CD14-positive monocyte (primary cell): ENCODE results near the gene TRH. TPM values are rescaled to one million over a fixed set of nuclear protein-coding genes. Genes with fewer than 3 reads are reported as not detected.
"Not testable (repeated sequence)": the region's sequence is repeated elsewhere in the genome, so short reads cannot be mapped to it uniquely, and the experiment has no call there.

Experiments
- DNase-seq, 3 donors: peaks; one replicate each; pipeline ENCODE4 v3.0.0-alpha.2; 2011 to 2022
- H2AFZ ChIP-seq: 2 replicates; pipeline ENCODE4 v1.6.0; 2012; ENCODE audit warnings: mild to moderate bottlenecking, low read depth, low read length, inconsistent platforms; ENCODE audit not compliant: insufficient read depth, poor library complexity, severe bottlenecking
- H3K27ac ChIP-seq, 2 donors: 1 replicate in 1 of 2; 2 replicates in 1 of 2; pipeline ENCODE4 v1.5.1; 2012 to 2013; ENCODE audit warnings: low read length in 2 of 2, control low read depth in 1 of 2, inconsistent platforms in 1 of 2, low read depth in 1 of 2, mild to moderate bottlenecking in 1 of 2
- H3K27me3 ChIP-seq, 2 donors: one replicate each; pipeline versions ENCODE4 v1.6.0 to v1.6.1; 2011 to 2013; ENCODE audit warnings: low read length in 2 of 2; ENCODE audit not compliant: control insufficient read depth in 2 of 2, insufficient read depth in 2 of 2
- H3K36me3 ChIP-seq, 2 donors: replicated peaks in 1 of 2; 1 replicate in 1 of 2; 2 replicates in 1 of 2; pipeline versions ENCODE4 v1.5.1 to v1.6.1; 2012 to 2013; ENCODE audit warnings: low read length in 2 of 2, control low read depth in 1 of 2, inconsistent platforms in 1 of 2, mild to moderate bottlenecking in 1 of 2; ENCODE audit not compliant: insufficient read depth in 2 of 2, control insufficient read depth in 1 of 2
- H3K4me1 ChIP-seq, 2 donors: 1 replicate in 1 of 2; 2 replicates in 1 of 2; pipeline versions ENCODE4 v1.5.1 to v1.6.1; 2012 to 2013; ENCODE audit warnings: low read length in 2 of 2, control low read depth in 1 of 2, inconsistent platforms in 1 of 2, mild to moderate bottlenecking in 1 of 2, moderate library complexity in 1 of 2; ENCODE audit not compliant: insufficient read depth in 2 of 2, control insufficient read depth in 1 of 2
- H3K4me2 ChIP-seq: replicated peaks from 2 replicates; pipeline ENCODE3; 2012; ENCODE audit warnings: low read length, moderate library complexity, mild to moderate bottlenecking; ENCODE audit not compliant: poor library complexity, severe bottlenecking; ENCODE audit errors: extremely low read depth
- H3K4me3 ChIP-seq, 3 experiments: fragments of 200-600 bp in 1 of 3; sonication (generic) in 1 of 3; replicated peaks in 1 of 3; 1 replicate in 2 of 3; 2 replicates in 1 of 3; pipeline ENCODE4 v1.5.1; 2011 to 2013; ENCODE audit warnings: low read length in 3 of 3, mild to moderate bottlenecking in 3 of 3, control low read depth in 2 of 3, low read depth in 2 of 3, inconsistent platforms in 1 of 3, moderate library complexity in 1 of 3
- H3K79me2 ChIP-seq: 2 replicates; pipeline ENCODE4 v1.6.0; 2012; ENCODE audit warnings: mild to moderate bottlenecking, control low read depth, inconsistent platforms, low read length, moderate library complexity; ENCODE audit not compliant: insufficient read depth
- H3K9ac ChIP-seq: 2 replicates; pipeline ENCODE4 v1.6.0; 2017; ENCODE audit warnings: low read length, mild to moderate bottlenecking; ENCODE audit not compliant: insufficient read depth, poor library complexity, severe bottlenecking
- H3K9me3 ChIP-seq, 2 donors: replicated peaks in 1 of 2; 1 replicate in 1 of 2; 2 replicates in 1 of 2; pipeline versions ENCODE4 v1.5.1 to v1.6.1; 2012 to 2013; ENCODE audit warnings: low read length in 2 of 2, control low read depth in 1 of 2; ENCODE audit not compliant: control insufficient read depth in 1 of 2, insufficient read depth in 1 of 2
- H4K20me1 ChIP-seq: 2 replicates; pipeline ENCODE4 v1.6.0; 2012; ENCODE audit warnings: mild to moderate bottlenecking, low read length, control low read depth, moderate library complexity; ENCODE audit not compliant: insufficient read depth
- H3K27ac Mint-ChIP-seq, 7 donors: one replicate each; pipeline ENCODE4 v1.8.0; 2020; ENCODE audit warnings: mild to moderate bottlenecking in 7 of 7, mixed read lengths in 7 of 7, moderate library complexity in 6 of 7, inconsistent platforms in 2 of 7
- H3K27me3 Mint-ChIP-seq, 3 donors: one replicate each; pipeline ENCODE4 v1.8.0; 2021 to 2022; ENCODE audit warnings: low read depth in 3 of 3, mild to moderate bottlenecking in 3 of 3, mixed read lengths in 3 of 3, moderate library complexity in 3 of 3, inconsistent platforms in 1 of 3
- H3K36me3 Mint-ChIP-seq, 2 donors: one replicate each; pipeline ENCODE4 v1.8.0; 2020; ENCODE audit warnings: mixed read lengths in 2 of 2, inconsistent platforms in 1 of 2, mild to moderate bottlenecking in 1 of 2
- H3K4me1 Mint-ChIP-seq: one replicate; pipeline ENCODE4 v1.8.0; 2020; ENCODE audit warnings: mild to moderate bottlenecking, mixed read lengths
- H3K4me3 Mint-ChIP-seq, 2 donors: one replicate each; pipeline ENCODE4 v1.8.0; 2020; ENCODE audit warnings: mild to moderate bottlenecking in 2 of 2, mixed read lengths in 2 of 2, moderate library complexity in 1 of 2
- H3K9me3 Mint-ChIP-seq, 7 donors: one replicate each; pipeline ENCODE4 v1.8.0; 2020 to 2022; ENCODE audit warnings: mixed read lengths in 7 of 7, mild to moderate bottlenecking in 6 of 7, moderate library complexity in 6 of 7, inconsistent platforms in 2 of 7
- CTCF ChIP-seq: fragments of 200-600 bp; IDR thresholded peaks from one replicate; pipeline ENCODE4 v1.8.0; 2022; ENCODE audit warnings: antibody characterized with exemption, mild to moderate bottlenecking
- WGBS: methylation state at CpG from one replicate; pipeline ENCODE4 v1.1.5; 2013; ENCODE audit warnings: missing lambda C conversion rate; ENCODE audit not compliant: insufficient coverage; 5-methylcytosine and 5-hydroxymethylcytosine counted together
- intact Hi-C, 2 donors: fragments of 100-400 bp; cut with micrococcal nuclease; formaldehyde crosslinking; loops; one replicate each; pipeline versions ENCODE4 v1.15.0 to v1.15.1; 2023
- polyA plus RNA-seq, 3 donors: library from polyadenylated mRNA; depleted of rRNA in 1 of 3; unstranded in 2 of 3; stranded (reverse) in 1 of 3; fragments of 300-500 nt in 2 of 3; fragments of >200 nt in 1 of 3; fragmentation: Illumina TruSeq in 2 of 3; gene quantifications; 1 replicate in 2 of 3; 2 replicates in 1 of 3; pipeline ENCODE4 v1.2.3, GENCODE V29; 2012 to 2021

TRH gene
- polyA plus RNA-seq, 3 donors, result 0.91 TPM; not detected in 2

GRCh38 chr3:130002666-130003598 lies 28.4 kb downstream of the TRH start:
- H3K9me3 ChIP-seq, H4K20me1 ChIP-seq, H3K9me3 Mint-ChIP-seq, H3K4me2 ChIP-seq, H3K27ac ChIP-seq, H3K36me3 Mint-ChIP-seq, H3K4me1 ChIP-seq, H3K36me3 ChIP-seq, H3K79me2 ChIP-seq: not testable (repeated sequence)
- Mint-ChIP-seq H3K4me1 (peaks cover 12% of the 10 kb centered on the region), H3K27me3 (peaks cover 24 to 51% (median 37%) of the 10 kb centered on the region in 3 donors), H3K4me3 (peak overlapping the region; percentile 74 to 82), H3K27ac (peak overlapping the region in 2 of 7 donors; percentile 60 to 69)
- H3K4me3 ChIP-seq, result peak overlapping the region; percentile 30 to 65 (median 34)
- peaks cover 2 to 12% of the 10 kb centered on the region in 2 donors for H3K27me3 ChIP-seq
- H3K9ac ChIP-seq, result peak overlapping the region; percentile 8
- TF ChIP-seq CTCF, result peak; percentile 66
- DNase-seq, result peak; percentile 25 to 58 (median 38)
- WGBS, result 4% methylated on average over 48 of the region's 86 CpGs
- peak overlapping the region; percentile 80 for H2AFZ ChIP-seq
- intact Hi-C loops, result loop anchor here (2.0 to 10.0 kb wide), 2 partner anchors 60 to 358 kb away; no protein-coding TSS in a partner anchor

- H3K4me1 ChIP-seq, result no peaks in the 10 kb centered on the region
- intact Hi-C loops, result no loop called here
- H3K27me3 ChIP-seq, result peaks cover 0 to 2% of the 10 kb centered on the region in 2 donors
- Mint-ChIP-seq H3K9me3 (peaks cover 0 to 7% (median 3%) of the 10 kb centered on the region in 7 donors), H3K4me1 (peaks cover 2% of the 10 kb centered on the region), H3K27me3 (peaks cover 17 to 20% (median 17%) of the 10 kb centered on the region in 3 donors), H3K36me3 (no peaks in the 10 kb centered on the region), H3K4me3 (no peak overlapping the region), H3K27ac (no peak overlapping the region)
- no peak overlapping the region for H3K4me2 ChIP-seq
- H3K79me2 ChIP-seq, result no peaks in the 10 kb centered on the region
- no peak for TF ChIP-seq CTCF
- WGBS, result 95% methylated on average over 13 of the region's 19 CpGs
- no peaks in the 10 kb centered on the region for H3K9me3 ChIP-seq
- H3K36me3 ChIP-seq, result no peaks in the 10 kb centered on the region
- DNase-seq, result no peak
- no peak overlapping the region for H2AFZ ChIP-seq
- no peak overlapping the region for H3K4me3 ChIP-seq
- H4K20me1 ChIP-seq, result no peaks in the 10 kb centered on the region
- H3K9ac ChIP-seq, result no peak overlapping the region
- no peak overlapping the region for H3K27ac ChIP-seq
Observed at GRCh38 chr3:130010556-130010955, 36.0 kb downstream of the TRH start.

GRCh38 chr3:130012108-130012507 lies 37.6 kb downstream of the TRH start:
- H3K4me1 Mint-ChIP-seq, H3K79me2 ChIP-seq, H3K27me3 Mint-ChIP-seq, H4K20me1 ChIP-seq, DNase-seq, H3K9ac ChIP-seq, H3K4me3 ChIP-seq, H3K4me2 ChIP-seq, H3K27ac ChIP-seq, H3K36me3 ChIP-seq, H3K27me3 ChIP-seq, H3K9me3 ChIP-seq, intact Hi-C loops, H3K9me3 Mint-ChIP-seq, H3K4me3 Mint-ChIP-seq, H3K4me1 ChIP-seq, H2AFZ ChIP-seq, H3K36me3 Mint-ChIP-seq, H3K27ac Mint-ChIP-seq: not testable (repeated sequence)
